T-helper 2 cell treated with Interferon-gamma antibody and Interleukin-4, amounts not matched to agents 5 μg/mL and 100 μg/mL, for 36 hours (primary cell): ENCODE data around the gene SFSWAP.
"Not testable (repeated sequence)": the region's sequence is repeated elsewhere in the genome, so short reads cannot be mapped to it uniquely, and the experiment has no call there.

Source experiments
- DNase-seq: peaks from one replicate; pipeline ENCODE4 v3.0.0; 2021; ENCODE audit warnings: low spot score
- H3K27ac Mint-ChIP-seq: one replicate; pipeline ENCODE4 v1.8.0; 2021; ENCODE audit warnings: mild to moderate bottlenecking, mixed read lengths
- H3K27me3 Mint-ChIP-seq: one replicate; pipeline ENCODE4 v1.8.0; 2021; ENCODE audit warnings: low read depth, mixed read lengths
- H3K36me3 Mint-ChIP-seq: one replicate; pipeline ENCODE4 v1.8.0; 2021; ENCODE audit warnings: low read depth, mixed read lengths
- H3K4me1 Mint-ChIP-seq: one replicate; pipeline ENCODE4 v1.8.0; 2021; ENCODE audit warnings: low read depth, mixed read lengths
- H3K4me3 Mint-ChIP-seq: one replicate; pipeline ENCODE4 v1.8.0; 2022; ENCODE audit warnings: mild to moderate bottlenecking, moderate library complexity, mixed read lengths
- H3K9me3 Mint-ChIP-seq: one replicate; pipeline ENCODE4 v1.8.0; 2021; ENCODE audit warnings: mixed read lengths

The SFSWAP gene

DNA sequence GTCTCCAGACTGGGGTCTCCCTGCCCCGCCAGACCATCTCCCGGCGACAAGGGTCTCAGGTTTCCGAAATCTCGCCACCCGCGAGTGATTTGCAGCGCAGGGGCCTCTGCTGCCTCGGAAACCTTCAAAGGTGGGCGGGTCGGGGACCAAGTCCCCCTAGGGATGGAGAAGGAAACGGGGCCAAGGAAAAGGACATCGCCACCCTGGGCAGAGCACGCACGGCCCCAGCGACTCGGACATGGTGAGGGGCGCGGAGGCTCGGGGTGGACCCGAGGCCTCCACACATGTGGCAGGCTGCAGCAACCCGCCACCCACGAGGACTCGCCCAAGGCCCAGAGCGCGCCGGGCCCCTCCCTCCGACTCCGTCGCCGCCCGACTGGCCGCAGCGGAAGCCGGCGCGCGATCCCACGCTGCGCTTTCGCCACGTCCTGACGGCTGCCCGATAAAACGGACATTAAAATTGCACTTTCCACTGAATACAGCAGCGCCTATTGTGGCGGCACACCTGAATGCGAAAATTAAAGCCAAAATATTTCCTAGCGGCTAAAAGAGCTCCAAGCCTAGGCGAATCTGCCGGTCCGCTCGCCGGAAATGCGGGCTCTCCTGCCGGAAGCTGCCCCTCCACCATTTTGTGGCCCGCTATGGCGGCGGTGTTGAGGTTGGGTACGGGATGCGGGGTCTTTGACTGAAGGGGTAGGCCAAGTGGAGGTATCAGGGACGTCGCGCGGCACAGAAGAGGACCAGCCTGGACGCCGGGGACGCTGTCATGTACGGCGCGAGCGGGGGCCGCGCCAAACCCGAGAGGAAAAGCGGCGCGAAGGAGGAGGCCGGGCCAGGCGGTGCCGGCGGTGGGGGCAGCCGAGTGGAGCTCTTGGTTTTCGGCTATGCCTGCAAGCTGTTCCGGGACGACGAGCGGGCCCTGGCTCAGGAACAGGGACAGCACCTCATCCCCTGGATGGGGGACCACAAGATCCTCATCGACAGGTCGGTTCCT, at the start of gene SFSWAP:
SFSWAP (plus strand) TSS at position 627 of the 994 bp plus-strand sequence; CDS start at position 767, 140 bp downstream.
- H3K27ac Mint-ChIP-seq: peak within 1 kb of the TSS; percentile 88
- peak within 1 kb of the TSS; percentile 96 for H3K4me3 Mint-ChIP-seq
- H3K36me3 Mint-ChIP-seq: peaks cover 27% of the 10 kb centered on the region
- H3K27me3 Mint-ChIP-seq: no peaks in the 10 kb centered on the region
- DNase-seq: peak; percentile 76
- H3K4me1 Mint-ChIP-seq: peaks cover 18% of the 10 kb centered on the region
- H3K9me3 Mint-ChIP-seq: peaks cover 10% of the 10 kb centered on the region

GRCh38 chr12:131661170-131661985, 49.5 kb upstream of the SFSWAP start:
- not testable (repeated sequence) for H3K36me3 Mint-ChIP-seq, H3K27ac Mint-ChIP-seq, H3K4me3 Mint-ChIP-seq, H3K9me3 Mint-ChIP-seq, DNase-seq, H3K4me1 Mint-ChIP-seq, H3K27me3 Mint-ChIP-seq

DNA sequence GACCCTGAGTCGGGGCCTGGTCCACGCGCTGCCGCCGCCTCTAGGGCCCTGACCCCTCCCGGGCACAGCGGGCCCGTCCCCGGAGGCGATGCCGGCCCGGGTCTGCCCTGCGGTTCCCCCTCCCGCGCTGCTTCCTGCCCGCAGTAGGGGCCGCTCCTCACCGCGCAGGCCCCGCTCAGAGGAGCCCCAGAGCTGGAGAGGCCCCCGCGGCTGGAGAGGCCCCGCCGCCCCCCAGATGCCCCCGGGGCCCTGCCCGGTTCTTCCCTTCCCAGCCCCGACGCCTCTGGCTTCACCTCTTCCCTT, 49.0 kb upstream of the SFSWAP start:
- H3K27me3 Mint-ChIP-seq, H3K36me3 Mint-ChIP-seq, H3K27ac Mint-ChIP-seq, H3K4me3 Mint-ChIP-seq, H3K9me3 Mint-ChIP-seq, H3K4me1 Mint-ChIP-seq, DNase-seq: not testable (repeated sequence)

DNA sequence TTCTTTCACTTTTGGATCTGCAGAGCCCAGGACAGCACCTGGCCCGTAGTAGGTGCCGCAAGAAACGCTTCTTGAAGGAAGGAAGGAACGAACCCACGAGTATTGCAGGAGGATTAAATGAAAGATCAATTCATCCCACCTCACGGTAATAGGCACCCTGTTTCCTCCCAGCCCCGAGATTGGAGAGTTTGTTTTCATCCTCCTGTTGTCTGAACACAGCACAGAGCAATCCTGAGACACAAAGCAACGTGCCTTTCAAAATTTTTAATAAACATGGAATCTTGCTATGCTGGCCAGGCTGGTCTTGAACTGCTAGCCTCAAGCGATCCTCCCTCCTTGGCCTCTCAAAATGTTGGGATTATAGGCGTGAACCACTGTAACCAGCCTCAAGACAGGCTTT, 48.5 kb upstream of the SFSWAP start:
- H3K36me3 Mint-ChIP-seq, H3K4me3 Mint-ChIP-seq, DNase-seq, H3K27ac Mint-ChIP-seq, H3K4me1 Mint-ChIP-seq, H3K27me3 Mint-ChIP-seq, H3K9me3 Mint-ChIP-seq: not testable (repeated sequence)

DNA sequence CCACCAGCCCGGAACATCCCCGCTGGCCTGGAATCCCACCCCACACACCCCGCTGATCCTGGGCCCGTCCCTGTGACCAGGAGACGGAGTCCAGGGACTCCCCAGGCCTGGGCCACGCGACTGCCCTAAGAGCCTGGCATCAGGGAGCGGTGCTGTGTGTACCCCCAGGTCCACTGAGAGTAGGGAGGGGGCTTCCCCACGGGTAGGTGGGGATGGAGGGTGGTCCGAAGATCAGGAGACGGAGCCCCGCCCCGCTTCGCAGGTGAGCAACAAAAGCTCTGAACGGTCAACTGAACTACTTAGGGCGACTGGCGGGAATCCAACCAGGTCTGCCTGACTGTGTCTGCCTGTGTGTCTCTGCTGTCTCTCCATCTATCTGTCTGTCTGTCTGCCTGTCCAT, 45.2 kb upstream of the SFSWAP start:
- H3K9me3 Mint-ChIP-seq, H3K4me3 Mint-ChIP-seq, H3K4me1 Mint-ChIP-seq, H3K27ac Mint-ChIP-seq, DNase-seq, H3K36me3 Mint-ChIP-seq: not testable (repeated sequence)
- H3K27me3 Mint-ChIP-seq: peaks cover 20% of the 10 kb centered on the region

GRCh38 chr12:131666486-131666885, 44.4 kb upstream of the SFSWAP start:
- not testable (repeated sequence) for H3K9me3 Mint-ChIP-seq, DNase-seq, H3K27ac Mint-ChIP-seq, H3K4me3 Mint-ChIP-seq, H3K4me1 Mint-ChIP-seq, H3K36me3 Mint-ChIP-seq
- peaks cover 22% of the 10 kb centered on the region for H3K27me3 Mint-ChIP-seq

- not testable (repeated sequence) for DNase-seq, H3K9me3 Mint-ChIP-seq, H3K36me3 Mint-ChIP-seq, H3K4me1 Mint-ChIP-seq, H3K27ac Mint-ChIP-seq, H3K4me3 Mint-ChIP-seq
- peaks cover 22% of the 10 kb centered on the region for H3K27me3 Mint-ChIP-seq
Measured at GRCh38 chr12:131666978-131667601, 43.8 kb upstream of the SFSWAP start.

DNA sequence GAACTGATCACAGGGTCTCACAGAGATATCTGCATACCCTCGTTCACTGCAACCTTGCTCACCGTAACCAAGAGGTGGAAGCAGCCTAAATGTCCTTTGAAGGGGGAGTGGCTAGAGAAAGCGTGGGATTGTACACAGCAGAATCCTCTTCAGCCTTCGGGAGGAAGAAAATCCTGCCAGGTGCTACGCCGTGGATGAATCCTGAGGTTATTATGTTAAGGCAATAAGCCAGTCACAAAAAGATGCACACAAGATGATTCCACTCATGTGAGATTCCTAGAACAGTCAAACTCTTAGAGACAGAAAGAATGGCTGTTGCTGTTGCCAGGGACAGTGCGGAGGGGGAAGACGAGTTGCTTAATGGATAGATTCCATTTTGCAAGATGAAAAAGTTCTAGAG, 39.6 kb upstream of the SFSWAP start:
- Mint-ChIP-seq H3K4me1 (no peaks in the 10 kb centered on the region), H3K4me3 (no peak overlapping the region), H3K27me3 (peaks cover 17% of the 10 kb centered on the region), H3K27ac (no peak overlapping the region), H3K9me3 (peaks cover 6% of the 10 kb centered on the region), H3K36me3 (no peaks in the 10 kb centered on the region)
- no peak for DNase-seq

GRCh38 chr12:131671871-131672270, 39.0 kb upstream of the SFSWAP start:
- Mint-ChIP-seq H3K4me3 (no peak overlapping the region), H3K9me3 (peaks cover 9% of the 10 kb centered on the region), H3K27ac (no peak overlapping the region), H3K36me3 (no peaks in the 10 kb centered on the region), H3K4me1 (no peaks in the 10 kb centered on the region), H3K27me3 (peaks cover 17% of the 10 kb centered on the region)
- DNase-seq: no peak

DNA sequence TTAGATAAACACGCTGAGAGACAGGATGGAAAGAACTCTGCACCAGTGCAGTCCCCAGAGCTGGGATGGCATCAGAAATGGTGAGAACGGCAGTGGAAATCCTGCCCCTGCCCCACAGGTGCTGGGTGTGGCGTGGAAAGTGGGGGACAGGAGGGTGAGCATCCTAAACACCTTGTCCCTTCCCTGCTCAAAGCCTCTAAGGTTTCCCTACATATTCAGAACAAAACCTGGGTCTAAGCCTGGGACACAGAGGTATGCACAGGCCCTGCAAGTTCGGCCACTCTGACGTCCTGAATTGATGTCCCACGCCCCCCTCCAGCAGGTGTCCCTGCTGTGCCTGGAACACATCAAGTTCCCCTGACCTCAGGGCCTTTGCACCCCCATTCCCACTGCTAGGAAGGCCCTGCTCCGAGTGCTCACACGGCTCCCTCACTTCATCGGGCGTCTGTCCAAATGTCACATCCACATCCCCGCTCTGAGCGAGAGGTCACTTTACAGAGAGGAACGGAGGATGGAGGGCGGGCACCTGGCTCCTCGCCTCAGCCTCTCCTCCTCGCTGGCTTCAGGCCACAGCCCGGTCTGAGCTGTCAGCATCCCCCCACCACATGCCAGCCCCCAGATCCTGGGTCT, 38.5 kb upstream of the SFSWAP start:
- Mint-ChIP-seq H3K4me3 (no peak overlapping the region), H3K27me3 (peaks cover 17% of the 10 kb centered on the region), H3K9me3 (peaks cover 9% of the 10 kb centered on the region), H3K27ac (no peak overlapping the region), H3K4me1 (no peaks in the 10 kb centered on the region), H3K36me3 (no peaks in the 10 kb centered on the region)
- DNase-seq: no peak

GRCh38 chr12:131672941-131673887, 37.7 kb upstream of the SFSWAP start:
- Mint-ChIP-seq H3K4me1 (no peaks in the 10 kb centered on the region), H3K9me3 (peaks cover 9% of the 10 kb centered on the region), H3K27me3 (peaks cover 13% of the 10 kb centered on the region), H3K27ac (no peak overlapping the region), H3K36me3 (no peaks in the 10 kb centered on the region), H3K4me3 (no peak overlapping the region)
- DNase-seq: no peak

- Mint-ChIP-seq H3K36me3 (no peaks in the 10 kb centered on the region), H3K4me1 (no peaks in the 10 kb centered on the region), H3K4me3 (no peak overlapping the region), H3K27me3 (peaks cover 10% of the 10 kb centered on the region), H3K9me3 (peaks cover 9% of the 10 kb centered on the region), H3K27ac (no peak overlapping the region)
- no peak for DNase-seq
Measured at GRCh38 chr12:131673888-131674257, 37.0 kb upstream of the SFSWAP start.

DNA sequence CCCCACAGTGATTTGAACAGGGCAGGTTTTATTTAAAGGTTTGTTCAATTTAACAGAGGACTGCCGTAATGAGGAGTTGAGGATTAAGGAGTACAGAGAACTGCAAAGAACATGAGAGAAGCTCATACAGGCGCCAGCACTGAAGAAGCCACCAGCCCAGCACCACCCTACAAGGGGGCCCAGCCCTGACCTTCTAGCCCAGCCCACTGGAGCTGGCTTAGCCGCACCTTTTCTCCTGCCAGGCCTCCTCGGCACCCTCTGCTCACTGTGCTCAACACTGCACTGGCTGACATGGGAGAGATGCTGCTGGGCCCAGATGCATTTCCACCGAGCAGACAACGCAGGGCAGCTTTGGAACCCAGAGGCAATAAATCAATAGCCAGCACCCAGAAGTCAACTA, 36.5 kb upstream of the SFSWAP start:
- no peak overlapping the region for H3K4me3 Mint-ChIP-seq
- H3K9me3 Mint-ChIP-seq: peaks cover 9% of the 10 kb centered on the region
- H3K36me3 Mint-ChIP-seq: no peaks in the 10 kb centered on the region
- H3K27me3 Mint-ChIP-seq: peaks cover 7% of the 10 kb centered on the region
- no peaks in the 10 kb centered on the region for H3K4me1 Mint-ChIP-seq
- no peak overlapping the region for H3K27ac Mint-ChIP-seq
- DNase-seq: no peak
